SJSA1 (cell line): ENCODE results near the gene TMEM106C. TPM values are rescaled to one million over a fixed set of nuclear protein-coding genes. Genes with fewer than 3 reads are reported as not detected.

Source experiments
- DNase-seq, 2 experiments: peaks; one replicate each; pipeline ENCODE4 v3.0.0-alpha.2; 2015 to 2020; ENCODE audit warnings: low spot score in 2 of 2, low read depth in 1 of 2
- H3K27ac ChIP-seq: fragments of 250-450 bp; sonication (Bioruptor Pico); 2 replicates; pipeline ENCODE4 v1.5.1; 2020; ENCODE audit warnings: mild to moderate bottlenecking, moderate library complexity
- H3K27me3 ChIP-seq: fragments of 250-450 bp; sonication (Bioruptor Pico); replicated peaks from 2 replicates; pipeline ENCODE4 v1.5.1; 2020; ENCODE audit warnings: mild to moderate bottlenecking, moderate library complexity
- H3K36me3 ChIP-seq: fragments of 250-450 bp; sonication (Bioruptor Pico); 2 replicates; pipeline ENCODE4 v1.5.1; 2020; ENCODE audit warnings: mild to moderate bottlenecking
- H3K4me1 ChIP-seq: fragments of 250-450 bp; sonication (Bioruptor Pico); replicated peaks from 2 replicates; pipeline ENCODE4 v1.6.1; 2021; ENCODE audit warnings: mild to moderate bottlenecking
- H3K4me3 ChIP-seq: fragments of 250-450 bp; sonication (Bioruptor Pico); 2 replicates; pipeline ENCODE4 v1.5.1; 2020; ENCODE audit warnings: mild to moderate bottlenecking
- H3K9me3 ChIP-seq: fragments of 250-450 bp; sonication (Bioruptor Pico); replicated peaks from 2 replicates; pipeline ENCODE4 v1.5.1; 2020; ENCODE audit warnings: mild to moderate bottlenecking
- total RNA-seq: library from RNA; depleted of rRNA; stranded (reverse); fragments of >200 nt; shearing (Covaris generic); gene quantifications from 2 replicates; pipeline ENCODE4 v1.2.3, GENCODE V29; 2014

Gene TMEM106C
- total RNA-seq, 1 experiment from 2014 or later, result 143 TPM

DNA sequence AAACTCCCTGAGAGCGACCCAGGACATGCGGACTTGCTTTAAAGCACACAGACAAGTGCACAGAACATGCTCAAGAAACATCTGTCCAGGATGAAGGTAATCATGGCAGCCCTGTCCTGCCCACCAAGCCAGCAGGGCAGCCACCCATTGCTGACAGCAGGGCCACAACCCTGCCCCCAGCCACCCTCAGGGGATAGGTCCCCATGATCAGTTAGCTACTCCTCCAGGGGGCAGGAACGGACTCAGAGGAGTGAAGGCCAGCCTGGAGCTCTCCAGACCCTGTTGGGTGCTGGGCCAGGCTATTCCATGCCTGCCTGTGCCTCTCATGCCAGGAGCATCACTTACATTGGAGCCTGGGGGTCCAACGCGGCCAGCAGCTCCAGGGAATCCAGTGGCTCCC, 15.8 kb downstream of the TMEM106C start:
- no peak for DNase-seq
- no peak overlapping the region for H3K4me3 ChIP-seq
- H3K27me3 ChIP-seq, result no peaks in the 10 kb centered on the region
- no peaks in the 10 kb centered on the region for H3K9me3 ChIP-seq
- no peaks in the 10 kb centered on the region for H3K36me3 ChIP-seq
- no peaks in the 10 kb centered on the region for H3K4me1 ChIP-seq
- H3K27ac ChIP-seq, result no peak overlapping the region

DNA sequence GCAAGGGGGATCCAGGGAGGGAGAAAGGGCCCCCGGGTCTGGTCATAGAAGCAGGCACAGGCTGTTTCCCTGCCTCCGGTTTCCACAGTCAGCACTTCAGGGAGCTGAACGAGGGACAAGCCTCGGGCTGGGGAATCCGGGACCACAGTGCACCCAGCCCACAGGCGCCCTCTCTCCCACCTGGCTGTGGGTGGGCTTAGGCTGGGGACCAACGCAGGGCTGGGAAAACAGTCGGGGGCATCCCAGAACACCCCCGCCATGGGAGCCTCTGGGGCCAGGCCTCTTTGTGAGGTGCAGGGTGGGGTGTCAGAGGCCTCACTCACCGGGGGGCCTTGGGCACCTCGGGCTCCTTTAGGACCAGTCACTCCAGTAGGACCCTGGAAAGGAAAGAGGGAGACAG, 16.3 kb downstream of the TMEM106C start:
- no peak overlapping the region for H3K4me3 ChIP-seq
- no peaks in the 10 kb centered on the region for H3K27me3 ChIP-seq
- no peaks in the 10 kb centered on the region for H3K9me3 ChIP-seq
- no peaks in the 10 kb centered on the region for H3K36me3 ChIP-seq
- H3K27ac ChIP-seq, result no peak overlapping the region
- no peaks in the 10 kb centered on the region for H3K4me1 ChIP-seq
- no peak for DNase-seq

DNA sequence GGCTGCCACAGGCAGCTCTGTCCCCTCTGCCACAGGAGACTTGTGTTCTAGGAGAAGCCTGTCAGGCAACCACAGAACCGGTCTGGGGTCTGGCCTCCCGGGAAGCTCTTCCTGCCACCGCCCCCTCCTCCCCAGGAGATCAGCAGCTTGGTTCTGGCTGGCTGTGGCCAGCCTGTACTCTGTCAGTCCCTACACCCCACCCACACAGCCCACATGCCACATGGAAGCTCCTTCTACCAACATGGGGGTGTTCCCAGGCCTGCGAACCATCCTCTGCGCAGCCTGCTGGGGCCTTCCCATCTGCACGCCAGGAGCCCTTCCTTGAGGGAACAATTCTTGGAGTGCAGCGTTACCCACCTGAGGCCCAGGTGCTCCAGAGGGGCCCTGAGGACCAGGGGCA, 16.8 kb downstream of the TMEM106C start:
- Histone ChIP-seq H3K9me3 (no peaks in the 10 kb centered on the region), H3K4me3 (no peak overlapping the region), H3K27ac (no peak overlapping the region), H3K36me3 (no peaks in the 10 kb centered on the region), H3K27me3 (no peaks in the 10 kb centered on the region), H3K4me1 (no peaks in the 10 kb centered on the region)
- DNase-seq, result no peak

DNA sequence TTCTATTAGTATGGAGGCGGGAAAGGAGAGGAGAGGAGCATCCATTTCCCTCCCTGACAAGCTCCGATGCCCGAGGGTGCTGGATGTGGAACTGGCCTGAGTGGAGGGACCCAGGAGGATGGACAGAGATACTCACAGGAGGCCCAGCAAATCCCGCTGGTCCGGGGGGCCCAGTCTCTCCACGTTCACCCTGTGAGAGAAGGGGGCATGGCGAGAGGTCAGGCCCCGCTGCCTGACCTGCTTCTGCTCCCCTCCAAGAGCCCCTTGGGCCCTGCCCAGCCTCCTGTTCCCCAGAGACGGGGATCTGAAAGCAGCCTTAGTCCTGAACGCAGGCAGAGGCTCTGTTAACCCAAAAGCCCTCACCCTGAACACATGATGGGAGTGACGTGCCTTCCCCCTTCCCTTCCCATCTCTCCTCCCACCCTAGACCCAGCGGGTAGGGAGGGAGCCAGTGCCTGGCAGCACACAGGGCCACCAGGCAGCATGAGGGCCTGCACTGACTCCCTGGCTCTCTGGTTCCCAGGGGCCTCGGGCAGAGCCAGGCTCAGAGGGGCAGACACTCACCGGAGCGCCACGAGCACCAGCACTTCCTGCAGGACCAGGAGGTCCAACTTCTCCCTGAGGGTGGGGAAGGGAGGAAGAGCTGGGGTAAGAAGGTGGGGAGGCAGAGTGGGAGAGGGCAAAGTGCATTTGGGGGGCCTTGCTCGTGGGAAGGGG, 17.5 kb downstream of the TMEM106C start:
- Histone ChIP-seq H3K27ac (no peak overlapping the region), H3K36me3 (no peaks in the 10 kb centered on the region), H3K27me3 (no peaks in the 10 kb centered on the region), H3K4me3 (no peak overlapping the region), H3K9me3 (no peaks in the 10 kb centered on the region), H3K4me1 (no peaks in the 10 kb centered on the region)
- DNase-seq, result no peak

DNA sequence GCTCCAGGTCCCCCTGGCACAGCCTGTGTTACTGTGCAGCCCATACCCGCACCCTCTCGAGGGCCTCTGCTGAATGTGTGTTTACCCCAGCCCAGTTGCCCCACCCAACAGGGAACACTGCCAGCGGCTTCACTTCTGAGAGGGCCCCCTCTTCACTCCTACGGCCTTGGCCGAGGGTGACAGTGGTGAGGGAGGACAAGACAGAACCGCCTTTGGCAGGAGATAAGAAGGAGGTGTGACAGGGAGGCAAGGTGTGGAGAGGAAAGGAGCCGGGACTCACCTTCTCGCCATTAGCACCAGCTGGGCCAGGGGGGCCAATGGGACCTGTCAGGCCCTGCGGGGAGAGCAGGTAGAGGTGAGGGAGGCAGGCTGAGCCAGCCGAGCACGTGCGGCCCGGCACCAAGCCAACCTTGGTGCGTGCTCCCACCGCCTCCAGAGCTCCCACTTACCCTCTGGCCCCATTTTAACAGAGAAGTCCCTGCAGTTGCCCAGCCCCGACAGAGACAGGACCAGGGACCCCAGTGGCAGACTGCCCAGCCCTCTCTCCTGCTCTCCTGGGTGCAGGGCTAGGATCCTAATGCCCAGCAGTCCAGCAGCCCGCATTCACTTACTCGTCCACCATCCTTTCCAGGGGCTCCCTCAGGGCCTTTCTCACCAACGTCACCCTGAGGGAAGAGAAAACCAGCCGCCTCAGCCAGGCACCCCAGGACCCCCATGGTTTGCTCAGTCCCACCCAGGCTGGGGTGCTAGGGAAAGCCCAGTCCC, 18.3 kb downstream of the TMEM106C start:
- Histone ChIP-seq H3K4me3 (no peak overlapping the region), H3K4me1 (no peaks in the 10 kb centered on the region), H3K27me3 (no peaks in the 10 kb centered on the region), H3K36me3 (no peaks in the 10 kb centered on the region), H3K27ac (no peak overlapping the region), H3K9me3 (no peaks in the 10 kb centered on the region)
- no peak for DNase-seq

DNA sequence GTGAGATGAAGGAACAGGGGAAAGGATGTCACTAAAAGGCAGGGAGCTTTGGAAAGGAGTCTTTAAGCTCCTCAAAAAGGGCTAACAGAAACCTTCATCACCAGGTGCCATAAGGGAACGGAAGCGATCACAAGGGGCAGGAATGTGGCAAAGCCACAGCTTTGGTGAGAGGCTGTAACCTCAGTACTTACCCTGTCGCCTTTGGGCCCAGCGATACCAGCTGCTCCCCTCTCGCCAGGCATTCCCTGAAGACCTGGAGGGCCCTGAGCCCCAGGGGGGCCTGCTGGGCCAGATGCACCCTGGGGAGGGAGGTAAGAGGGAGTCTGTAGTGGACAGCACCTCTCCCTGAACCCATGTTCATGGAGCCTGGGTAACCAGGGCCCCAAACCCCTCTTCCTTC, 18.9 kb downstream of the TMEM106C start:
- DNase-seq, result no peak
- no peaks in the 10 kb centered on the region for H3K9me3 ChIP-seq
- no peak overlapping the region for H3K27ac ChIP-seq
- H3K27me3 ChIP-seq, result no peaks in the 10 kb centered on the region
- H3K36me3 ChIP-seq, result no peaks in the 10 kb centered on the region
- H3K4me1 ChIP-seq, result no peaks in the 10 kb centered on the region
- H3K4me3 ChIP-seq, result no peak overlapping the region

DNA sequence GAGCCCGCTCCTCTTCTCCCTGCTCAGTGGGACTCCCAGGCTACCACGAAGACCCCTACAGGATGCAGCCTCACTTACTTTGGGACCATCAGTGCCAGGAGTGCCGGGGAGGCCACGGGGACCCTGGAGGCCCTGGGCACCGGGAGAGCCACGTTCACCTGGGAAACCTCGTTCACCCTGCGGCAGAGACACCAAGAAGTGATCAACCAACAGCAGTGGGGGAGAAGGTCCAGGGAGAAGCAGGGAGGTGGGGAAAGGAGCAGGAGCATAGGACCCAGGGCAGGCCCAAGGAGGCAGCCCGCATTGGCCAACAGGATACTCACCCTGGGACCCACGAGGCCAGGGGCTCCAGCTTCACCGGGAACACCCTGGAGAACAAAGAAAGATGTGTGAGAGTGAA, 19.4 kb downstream of the TMEM106C start:
- no peaks in the 10 kb centered on the region for H3K9me3 ChIP-seq
- no peak for DNase-seq
- H3K36me3 ChIP-seq, result no peaks in the 10 kb centered on the region
- no peaks in the 10 kb centered on the region for H3K4me1 ChIP-seq
- H3K27ac ChIP-seq, result no peak overlapping the region
- H3K27me3 ChIP-seq, result no peaks in the 10 kb centered on the region
- H3K4me3 ChIP-seq, result no peak overlapping the region

DNA sequence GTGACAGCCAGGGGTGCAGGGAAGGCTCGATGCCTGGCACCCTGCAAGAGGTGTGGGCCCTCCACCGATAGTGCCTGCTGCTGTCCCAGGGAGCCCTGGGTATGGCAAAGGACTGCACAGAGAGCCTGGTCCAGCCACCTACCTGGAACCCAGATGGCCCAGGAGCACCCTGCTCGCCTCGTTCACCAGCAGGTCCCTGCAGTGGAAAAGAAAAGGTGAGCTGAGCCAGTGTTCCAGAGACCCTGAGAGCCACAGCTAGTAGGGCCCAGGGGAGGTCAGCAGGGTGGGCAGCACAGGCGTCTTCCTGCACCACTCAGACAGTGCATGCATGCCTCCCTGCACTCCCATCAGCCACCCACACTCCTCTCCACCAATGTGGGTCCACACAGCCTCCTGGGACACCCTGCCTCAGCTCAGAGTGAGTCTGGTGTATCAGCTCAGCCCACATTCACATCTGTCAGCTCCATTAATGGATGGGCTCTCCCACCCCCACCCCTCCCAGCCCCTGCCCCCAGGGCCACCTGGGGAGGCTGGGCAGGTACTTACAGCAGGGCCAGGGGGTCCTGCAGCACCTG, 20.2 kb downstream of the TMEM106C start:
- Histone ChIP-seq H3K27me3 (no peaks in the 10 kb centered on the region), H3K36me3 (no peaks in the 10 kb centered on the region), H3K9me3 (no peaks in the 10 kb centered on the region), H3K27ac (no peak overlapping the region), H3K4me1 (no peaks in the 10 kb centered on the region), H3K4me3 (no peak overlapping the region)
- no peak for DNase-seq

DNA sequence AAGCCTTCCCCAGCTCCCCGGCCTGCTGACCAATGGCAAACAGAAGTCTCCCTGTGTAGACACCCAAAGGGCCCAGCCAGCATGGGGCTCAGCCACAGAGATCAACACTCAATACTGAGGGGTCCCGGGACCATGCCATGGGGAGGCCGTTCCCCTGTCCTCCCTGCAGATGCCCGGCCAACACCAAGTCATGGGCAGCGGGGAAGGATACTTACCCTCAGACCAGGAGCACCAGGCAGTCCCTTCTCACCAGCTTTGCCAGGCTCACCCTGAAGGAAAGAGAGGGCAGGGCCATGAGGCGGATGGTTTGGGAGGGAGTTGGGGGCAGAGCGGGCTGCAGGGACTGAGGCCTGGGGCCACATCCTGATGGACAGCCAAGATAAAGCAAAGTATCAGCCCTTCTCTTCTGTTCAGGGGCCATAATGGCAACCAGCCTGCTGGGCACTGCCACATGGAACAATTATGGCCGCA, 21.0 kb downstream of the TMEM106C start:
- H3K27me3 ChIP-seq, result no peaks in the 10 kb centered on the region

DNA sequence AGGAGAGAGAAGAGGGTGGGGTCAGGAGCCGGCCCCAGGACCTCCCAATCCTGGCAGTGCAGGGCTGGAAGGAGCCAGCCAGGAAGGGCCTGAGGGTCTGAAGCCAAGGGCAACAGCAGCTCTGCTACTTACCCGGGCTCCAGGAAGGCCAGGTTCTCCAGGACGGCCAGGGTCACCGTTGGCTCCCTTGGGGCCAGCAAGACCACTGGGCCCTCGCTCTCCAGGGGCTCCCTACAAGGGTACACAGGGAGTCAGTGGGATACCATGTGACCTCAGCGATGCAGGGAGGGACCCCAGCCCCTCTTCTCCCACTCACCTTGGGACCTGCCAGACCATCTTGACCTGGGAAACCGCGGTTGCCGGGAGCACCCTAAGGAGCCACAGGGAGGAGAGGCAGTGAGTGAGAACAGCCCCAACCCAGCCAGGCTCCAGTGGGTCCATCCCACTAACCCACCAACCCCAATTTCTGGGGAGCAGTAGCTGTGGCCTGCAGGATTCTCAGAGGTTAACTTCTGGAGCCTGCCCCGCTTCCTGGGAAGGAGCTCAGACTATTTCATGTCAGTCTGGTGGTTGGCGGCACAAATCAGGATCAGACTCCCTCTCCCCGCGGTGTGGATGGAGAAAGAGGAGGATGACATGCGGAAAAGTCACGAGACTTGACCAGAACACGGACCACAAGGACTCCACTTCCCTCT, 22.3 kb downstream of the TMEM106C start:
- Histone ChIP-seq H3K4me3 (no peak overlapping the region), H3K27me3 (no peaks in the 10 kb centered on the region), H3K36me3 (no peaks in the 10 kb centered on the region), H3K9me3 (no peaks in the 10 kb centered on the region), H3K27ac (no peak overlapping the region), H3K4me1 (no peaks in the 10 kb centered on the region)
- no peak for DNase-seq

More for the DNA sequence above, 21.0 kb downstream of the TMEM106C start:
- Histone ChIP-seq H3K36me3 (no peaks in the 10 kb centered on the region), H3K4me3 (no peak overlapping the region), H3K4me1 (no peaks in the 10 kb centered on the region), H3K9me3 (no peaks in the 10 kb centered on the region), H3K27ac (no peak overlapping the region)
- DNase-seq, result no peak

DNA sequence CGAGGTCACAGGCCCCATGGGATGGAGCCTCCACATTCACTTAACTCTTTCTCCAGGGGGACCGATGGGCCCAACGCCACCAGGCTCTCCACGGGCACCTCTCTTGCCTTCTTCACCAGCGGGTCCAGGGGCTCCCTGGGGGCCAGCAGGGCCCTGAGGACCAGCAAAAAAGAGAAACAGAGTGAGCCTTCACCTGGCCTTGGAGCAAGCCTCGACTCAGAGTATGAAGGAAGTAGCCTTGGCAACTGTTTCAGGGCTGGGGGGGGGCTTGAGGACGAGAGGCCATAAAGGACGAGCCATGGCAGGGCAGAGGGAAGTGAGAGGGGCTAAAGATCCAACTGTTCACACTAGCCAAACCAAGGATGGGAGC, 22.9 kb downstream of the TMEM106C start:
- no peak for DNase-seq
- no peaks in the 10 kb centered on the region for H3K9me3 ChIP-seq
- H3K27ac ChIP-seq, result no peak overlapping the region
- H3K4me3 ChIP-seq, result no peak overlapping the region
- no peaks in the 10 kb centered on the region for H3K27me3 ChIP-seq
- no peaks in the 10 kb centered on the region for H3K4me1 ChIP-seq
- no peaks in the 10 kb centered on the region for H3K36me3 ChIP-seq

DNA sequence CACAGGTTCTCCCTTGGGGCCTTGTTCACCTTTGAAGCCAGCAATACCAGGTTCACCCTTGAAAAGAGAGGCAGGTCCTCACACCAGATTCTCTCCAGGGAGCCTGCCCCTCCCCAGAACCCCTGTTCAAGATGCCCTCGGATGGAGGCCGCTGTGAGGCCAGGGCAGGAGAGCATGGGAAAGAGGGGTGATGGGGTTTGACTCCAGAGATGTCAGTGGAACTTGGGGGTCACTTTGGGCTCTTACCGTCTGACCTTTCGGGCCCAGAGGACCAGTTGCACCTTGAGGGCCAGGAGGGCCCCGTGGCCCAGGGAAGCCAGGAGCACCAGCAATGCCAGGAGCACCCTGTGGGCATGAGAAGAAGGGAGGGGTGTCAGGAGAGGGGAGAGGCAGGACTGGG, 23.4 kb downstream of the TMEM106C start:
- H3K27ac ChIP-seq, result no peak overlapping the region

DNA sequence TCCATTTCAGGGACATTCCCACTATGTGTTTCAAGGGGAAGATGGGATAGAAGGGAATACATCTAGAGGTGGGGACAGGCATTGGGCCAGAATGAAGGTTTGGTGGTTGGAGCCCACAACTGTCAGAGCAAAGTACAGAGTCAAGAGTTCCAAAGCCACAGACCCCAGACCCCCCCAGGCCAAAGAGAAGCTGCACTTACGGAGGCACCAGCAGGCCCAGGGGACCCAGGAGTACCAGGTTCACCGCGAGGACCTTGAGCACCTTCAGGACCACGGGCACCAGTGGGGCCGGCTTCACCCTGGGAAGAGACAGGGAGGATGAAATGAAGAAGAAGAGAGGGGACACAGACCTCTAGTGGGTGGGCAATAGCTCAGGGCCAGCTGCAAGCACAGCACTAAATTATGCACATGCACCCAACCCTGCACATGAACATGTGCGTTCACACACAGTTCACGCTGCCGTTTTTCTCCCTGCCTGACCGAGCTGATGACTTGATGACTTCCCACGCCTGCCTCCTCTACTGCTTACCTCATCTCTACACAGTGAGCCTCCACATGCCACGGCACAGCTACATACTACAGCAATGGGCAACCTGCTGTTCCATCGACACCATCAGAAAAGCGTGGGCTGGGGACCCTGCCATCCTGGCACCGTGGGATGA, 24.1 kb downstream of the TMEM106C start:
- DNase-seq, result no peak
- H3K27ac ChIP-seq, result no peak overlapping the region
- no peaks in the 10 kb centered on the region for H3K9me3 ChIP-seq
- no peaks in the 10 kb centered on the region for H3K36me3 ChIP-seq
- H3K4me3 ChIP-seq, result no peak overlapping the region
- H3K4me1 ChIP-seq, result no peaks in the 10 kb centered on the region
- H3K27me3 ChIP-seq, result 0 out of 2 replicates have a peak, but pooled peaks cover 3% of the 10 kb centered on the region

More for the DNA sequence above, 23.4 kb downstream of the TMEM106C start:
- Histone ChIP-seq H3K9me3 (no peaks in the 10 kb centered on the region), H3K36me3 (no peaks in the 10 kb centered on the region), H3K4me3 (no peak overlapping the region), H3K27me3 (no peaks in the 10 kb centered on the region), H3K4me1 (no peaks in the 10 kb centered on the region)
- no peak for DNase-seq
